ENCODE measurements around the gene BHLHE41. TPM values are rescaled to one million over a fixed set of nuclear protein-coding genes. Genes with fewer than 3 reads are reported as not detected.
A peak's percentile ranks its signal among the peaks of the same experiment; 100 is the strongest.

The BHLHE41 gene
- total RNA-seq, 1 donor from 2014 or later: 2.9 TPM

DNA sequence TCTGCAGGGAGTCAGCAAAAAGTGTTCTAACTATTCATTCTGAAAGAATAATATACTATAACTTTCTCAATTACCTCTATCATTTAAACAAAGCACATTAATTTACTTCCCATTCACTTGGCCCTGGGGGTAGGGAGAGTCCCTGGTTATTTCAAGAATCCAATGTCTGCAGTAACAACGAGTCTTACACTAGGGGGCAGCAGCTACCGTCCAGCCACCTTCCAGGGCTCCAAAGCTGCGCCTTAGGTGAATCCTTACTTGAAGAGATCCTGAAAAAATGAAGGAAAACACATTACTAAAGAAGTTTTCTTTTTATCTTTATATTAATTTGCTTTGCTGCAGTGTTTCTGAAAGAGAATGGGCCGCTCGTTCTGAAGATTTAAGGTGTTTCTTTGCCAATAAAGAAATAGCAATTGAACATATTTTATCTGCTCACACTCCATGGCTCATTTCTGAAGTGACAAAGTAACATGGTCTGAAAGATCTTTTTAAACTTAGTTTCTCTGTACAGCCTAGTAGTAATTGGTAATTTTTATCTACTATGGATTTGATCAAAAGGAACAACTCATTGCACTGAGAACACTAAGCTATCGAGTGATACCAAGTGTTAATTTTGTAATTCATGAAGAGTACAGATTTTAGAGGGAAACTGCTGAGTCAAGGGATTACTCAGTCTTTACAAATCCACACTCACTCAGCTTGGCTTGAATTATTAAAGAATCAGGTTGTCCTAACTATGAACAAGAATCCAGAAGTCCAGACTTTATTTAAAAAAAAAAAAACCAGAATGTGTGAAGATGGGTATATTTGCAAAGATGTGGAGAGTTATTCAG is 27.6 kb downstream of the BHLHE41 start:
- H3K4me2 ChIP-seq (ENCODE audit: low read length): peak overlapping the region; percentile 8
- FAIRE-seq: peak; percentile 94

DNA sequence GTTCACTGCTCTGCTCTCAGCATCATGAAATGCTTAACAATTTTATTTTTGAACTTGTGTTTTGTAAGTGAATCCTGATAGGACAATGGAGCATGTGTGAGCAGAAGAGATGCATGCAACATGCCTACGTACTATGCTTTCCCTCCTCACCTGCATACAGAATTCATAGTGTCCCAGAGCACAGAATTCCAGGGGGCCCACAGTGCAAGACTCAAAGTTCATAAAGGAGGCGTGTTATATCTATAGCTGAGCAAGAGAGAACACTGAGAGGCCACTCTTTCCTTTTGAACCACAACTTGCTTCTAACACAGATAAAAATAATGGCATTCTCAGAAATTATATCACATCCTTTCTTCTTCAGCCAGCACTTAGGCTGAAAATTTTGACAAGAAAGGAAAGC is 28.8 kb downstream of the BHLHE41 start:
- H3K4me1 Mint-ChIP-seq (ENCODE audit: low read depth, unreplicated experiment): peaks cover 14% of the 10 kb centered on the region
- no peaks in the 10 kb centered on the region for H3K36me3 Mint-ChIP-seq (ENCODE audit: low read depth, unreplicated experiment)
- H3K9ac ChIP-seq (ENCODE audit: low read length): no peak overlapping the region
- FAIRE-seq: no peak
- H3K27me3 ChIP-seq (ENCODE audit: insufficient read depth, low read length): no peaks in the 10 kb centered on the region
- H3K36me3 ChIP-seq (ENCODE audit: insufficient read depth, low read length): no peaks in the 10 kb centered on the region
- no peaks in the 10 kb centered on the region for H4K20me1 ChIP-seq (ENCODE audit: insufficient read depth, low read length)
- DNase-seq (ENCODE audit: low read depth): no peak
- TF ChIP-seq, protein P1, sequence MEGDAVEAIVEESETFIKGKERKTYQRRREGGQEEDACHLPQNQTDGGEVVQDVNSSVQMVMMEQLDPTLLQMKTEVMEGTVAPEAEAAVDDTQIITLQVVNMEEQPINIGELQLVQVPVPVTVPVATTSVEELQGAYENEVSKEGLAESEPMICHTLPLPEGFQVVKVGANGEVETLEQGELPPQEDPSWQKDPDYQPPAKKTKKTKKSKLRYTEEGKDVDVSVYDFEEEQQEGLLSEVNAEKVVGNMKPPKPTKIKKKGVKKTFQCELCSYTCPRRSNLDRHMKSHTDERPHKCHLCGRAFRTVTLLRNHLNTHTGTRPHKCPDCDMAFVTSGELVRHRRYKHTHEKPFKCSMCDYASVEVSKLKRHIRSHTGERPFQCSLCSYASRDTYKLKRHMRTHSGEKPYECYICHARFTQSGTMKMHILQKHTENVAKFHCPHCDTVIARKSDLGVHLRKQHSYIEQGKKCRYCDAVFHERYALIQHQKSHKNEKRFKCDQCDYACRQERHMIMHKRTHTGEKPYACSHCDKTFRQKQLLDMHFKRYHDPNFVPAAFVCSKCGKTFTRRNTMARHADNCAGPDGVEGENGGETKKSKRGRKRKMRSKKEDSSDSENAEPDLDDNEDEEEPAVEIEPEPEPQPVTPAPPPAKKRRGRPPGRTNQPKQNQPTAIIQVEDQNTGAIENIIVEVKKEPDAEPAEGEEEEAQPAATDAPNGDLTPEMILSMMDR (IDR thresholded peaks at IDR 0.05; ENCODE audit: insufficient read depth, low read depth, low read length): no peak
- TF ChIP-seq EZH2 (IDR thresholded peaks at IDR 0.05; ENCODE audit: insufficient read depth, low read length): no peak
- H3K27ac ChIP-seq (ENCODE audit: low read depth, low read length): no peak overlapping the region
- H3K9me3 ChIP-seq (ENCODE audit: insufficient read depth, low read depth, low read length): no peaks in the 10 kb centered on the region
- no peak overlapping the region for H3K27ac Mint-ChIP-seq (ENCODE audit: unreplicated experiment)
- H3K4me2 ChIP-seq (ENCODE audit: low read length): no peak overlapping the region
- no peaks in the 10 kb centered on the region for H3K27me3 Mint-ChIP-seq (ENCODE audit: low read depth, unreplicated experiment)
- H3K9me3 Mint-ChIP-seq (ENCODE audit: unreplicated experiment): no peaks in the 10 kb centered on the region
- H3K79me2 ChIP-seq (ENCODE audit: insufficient read depth, low read length): no peaks in the 10 kb centered on the region
- no peaks in the 10 kb centered on the region for H3K4me1 ChIP-seq (ENCODE audit: insufficient read depth, low read length)
- no peak overlapping the region for H3K4me3 ChIP-seq (ENCODE audit: insufficient read depth, low read depth, low read length)
- H2AFZ ChIP-seq (ENCODE audit: low read depth, low read length): no peak overlapping the region
- no peak overlapping the region for H3K4me3 Mint-ChIP-seq (ENCODE audit: unreplicated experiment)

More for the DNA sequence above, 27.6 kb downstream of the BHLHE41 start:
- no peaks in the 10 kb centered on the region for H3K4me1 ChIP-seq (ENCODE audit: insufficient read depth, low read length)
- H4K20me1 ChIP-seq (ENCODE audit: insufficient read depth, low read length): no peaks in the 10 kb centered on the region
- no peak overlapping the region for H3K4me3 ChIP-seq (ENCODE audit: insufficient read depth, low read depth, low read length)
- no peaks in the 10 kb centered on the region for H3K36me3 ChIP-seq (ENCODE audit: insufficient read depth, low read length)
- H3K79me2 ChIP-seq (ENCODE audit: insufficient read depth, low read length): no peaks in the 10 kb centered on the region
- no peak overlapping the region for H3K27ac ChIP-seq (ENCODE audit: low read depth, low read length)
- Mint-ChIP-seq H3K27ac (ENCODE audit: unreplicated experiment) (no peak overlapping the region), H3K4me3 (ENCODE audit: unreplicated experiment) (no peak overlapping the region), H3K36me3 (ENCODE audit: low read depth, unreplicated experiment) (no peaks in the 10 kb centered on the region), H3K4me1 (ENCODE audit: low read depth, unreplicated experiment) (peaks cover 4% of the 10 kb centered on the region), H3K9me3 (ENCODE audit: unreplicated experiment) (no peaks in the 10 kb centered on the region), H3K27me3 (ENCODE audit: low read depth, unreplicated experiment) (peaks cover 5% of the 10 kb centered on the region)
- H3K9ac ChIP-seq (ENCODE audit: low read length): no peak overlapping the region
- no peaks in the 10 kb centered on the region for H3K27me3 ChIP-seq (ENCODE audit: insufficient read depth, low read length)
- peak; percentile 56 for DNase-seq (ENCODE audit: low read depth)
- no peak overlapping the region for H2AFZ ChIP-seq (ENCODE audit: low read depth, low read length)
- H3K9me3 ChIP-seq (ENCODE audit: insufficient read depth, low read depth, low read length): no peaks in the 10 kb centered on the region
- TF ChIP-seq EZH2 (IDR thresholded peaks at IDR 0.05; ENCODE audit: insufficient read depth, low read length): no peak
- TF ChIP-seq, protein P1 (IDR thresholded peaks at IDR 0.05; ENCODE audit: insufficient read depth, low read depth, low read length): peak; percentile 98

DNA sequence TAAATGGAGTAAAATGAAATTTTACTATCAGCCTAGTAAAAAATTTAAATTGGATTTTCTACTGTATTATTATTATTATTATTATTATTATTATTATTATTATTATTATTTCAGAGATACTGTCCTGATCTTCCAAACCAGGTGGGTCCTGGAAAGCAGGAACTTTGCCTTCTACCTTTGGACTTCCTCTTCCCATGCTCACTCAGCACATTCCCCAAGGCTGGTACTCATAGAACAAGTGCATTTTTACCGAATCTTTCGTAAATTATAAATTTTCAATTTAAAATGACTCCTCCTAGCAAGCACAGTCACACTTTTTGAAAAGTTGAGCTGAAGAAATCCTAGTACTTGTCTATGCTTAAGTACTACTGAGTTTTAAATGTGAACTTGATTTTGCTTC is 29.7 kb downstream of the BHLHE41 start:
- no peak for FAIRE-seq
- Mint-ChIP-seq H3K27me3 (ENCODE audit: low read depth, unreplicated experiment) (no peaks in the 10 kb centered on the region), H3K36me3 (ENCODE audit: low read depth, unreplicated experiment) (no peaks in the 10 kb centered on the region), H3K27ac (ENCODE audit: unreplicated experiment) (no peak overlapping the region), H3K4me3 (ENCODE audit: unreplicated experiment) (no peak overlapping the region), H3K4me1 (ENCODE audit: low read depth, unreplicated experiment) (peaks cover 18% of the 10 kb centered on the region), H3K9me3 (ENCODE audit: unreplicated experiment) (no peaks in the 10 kb centered on the region)
- Histone ChIP-seq H3K27me3 (ENCODE audit: insufficient read depth, low read length) (no peaks in the 10 kb centered on the region), H3K79me2 (ENCODE audit: insufficient read depth, low read length) (no peaks in the 10 kb centered on the region), H3K4me2 (ENCODE audit: low read length) (no peak overlapping the region), H3K9ac (ENCODE audit: low read length) (no peak overlapping the region), H3K27ac (ENCODE audit: low read depth, low read length) (no peak overlapping the region), H4K20me1 (ENCODE audit: insufficient read depth, low read length) (no peaks in the 10 kb centered on the region), H3K4me1 (ENCODE audit: insufficient read depth, low read length) (no peaks in the 10 kb centered on the region), H3K9me3 (ENCODE audit: insufficient read depth, low read depth, low read length) (no peaks in the 10 kb centered on the region), H2AFZ (ENCODE audit: low read depth, low read length) (no peak overlapping the region), H3K4me3 (ENCODE audit: insufficient read depth, low read depth, low read length) (no peak overlapping the region), H3K36me3 (ENCODE audit: insufficient read depth, low read length) (no peaks in the 10 kb centered on the region)
- TF ChIP-seq EZH2 (IDR thresholded peaks at IDR 0.05; ENCODE audit: insufficient read depth, low read length): no peak
- TF ChIP-seq, protein P1 (IDR thresholded peaks at IDR 0.05; ENCODE audit: insufficient read depth, low read depth, low read length): no peak
- DNase-seq (ENCODE audit: low read depth): no peak

All from astrocyte (in vitro differentiated cells and primary cell).